ENCODE measurements around the gene TOMM40L. TPM values are rescaled to one million over a fixed set of nuclear protein-coding genes. Genes with fewer than 3 reads are reported as not detected.

Gene TOMM40L
- total RNA-seq, 1 experiment from 2014 or later: 6.7 TPM

- no peaks in the 10 kb centered on the region for H4K20me1 ChIP-seq (ENCODE audit: insufficient read depth)
- ChIA-PET POLR2A (ENCODE audit: unreplicated experiment) (no interaction called here), CTCF (no interaction called here)
- H3F3A ChIP-seq (ENCODE audit: insufficient read depth, low read depth): peaks cover 13% of the 10 kb centered on the region; the same call in 1 of the 2 replicates
- intact Hi-C loops (cut with micrococcal nuclease; ENCODE audit: unreplicated experiment): no loop called here
- no TSS peak for BruUV-seq (replicated peaks)
- peaks cover 14% of the 10 kb centered on the region for H3K79me2 ChIP-seq (ENCODE audit: low read depth)
- H3K4me2 ChIP-seq: no peak overlapping the region
- H2AFZ ChIP-seq: no peak overlapping the region
- no peaks in the 10 kb centered on the region for H3K9me3 ChIP-seq (ENCODE audit: insufficient read depth, low read depth)
- DNase-seq: no peak
- H3K4me1 ChIP-seq (replicated peaks; ENCODE audit: insufficient read depth): peaks cover 25% of the 10 kb centered on the region
- H3K27ac ChIP-seq: no peak overlapping the region
- TF ChIP-seq CTCF (conservative IDR thresholded peaks at IDR 0.05): no peak; the same call in 1 of the 2 replicates
- no peak for TF ChIP-seq EZH2 (IDR thresholded peaks at IDR 0.05; ENCODE audit: low read depth)
- no peaks in the 10 kb centered on the region for H3K9me2 ChIP-seq (ENCODE audit: insufficient read depth)
- no peak overlapping the region for H3K4me3 ChIP-seq
- H3K36me3 ChIP-seq (ENCODE audit: low read depth): no peaks in the 10 kb centered on the region
- H3K27me3 ChIP-seq (ENCODE audit: insufficient read depth, low read depth): no peaks in the 10 kb centered on the region
These were observed 45.2 kb upstream of the TOMM40L start for GRCh38 chr1:161180639-161181038.

GRCh38 chr1:161182214-161182613, 43.6 kb upstream of the TOMM40L start:
- H3K36me3 ChIP-seq (ENCODE audit: low read depth): no peaks in the 10 kb centered on the region
- H3K4me2 ChIP-seq: no peak overlapping the region
- CTCF ChIA-PET: interaction anchor here (0.6 to 1.5 kb wide), 3 partner anchors 191 to 1394 kb away, joined by 4 to 5 read pairs (median 4); no protein-coding TSS in a partner anchor
- H3K27me3 ChIP-seq (ENCODE audit: insufficient read depth, low read depth): no peaks in the 10 kb centered on the region
- TF ChIP-seq EZH2 (IDR thresholded peaks at IDR 0.05; ENCODE audit: low read depth): no peak
- POLR2A ChIA-PET (ENCODE audit: unreplicated experiment): no interaction called here
- H4K20me1 ChIP-seq (ENCODE audit: insufficient read depth): no peaks in the 10 kb centered on the region
- peaks cover 17% of the 10 kb centered on the region for H3K4me1 ChIP-seq (replicated peaks; ENCODE audit: insufficient read depth)
- no TSS peak for BruUV-seq (replicated peaks)
- peaks cover 13% of the 10 kb centered on the region; the same call in 1 of the 2 replicates for H3F3A ChIP-seq (ENCODE audit: insufficient read depth, low read depth)
- no peaks in the 10 kb centered on the region for H3K9me3 ChIP-seq (ENCODE audit: insufficient read depth, low read depth)
- DNase-seq: no peak
- no peak overlapping the region for H3K4me3 ChIP-seq
- H2AFZ ChIP-seq: no peak overlapping the region
- intact Hi-C loops (cut with micrococcal nuclease; ENCODE audit: unreplicated experiment): no loop called here
- H3K79me2 ChIP-seq (ENCODE audit: low read depth): no peaks in the 10 kb centered on the region
- H3K9me2 ChIP-seq (ENCODE audit: insufficient read depth): no peaks in the 10 kb centered on the region
- 0 out of 2 replicates have a peak overlapping the region, but pooled peaks have one; percentile 9 for H3K27ac ChIP-seq

GRCh38 chr1:161185282-161185682, 40.6 kb upstream of the TOMM40L start:
- H3K79me2 ChIP-seq (ENCODE audit: low read depth): no peaks in the 10 kb centered on the region
- no peak overlapping the region for H3K4me3 ChIP-seq
- intact Hi-C loops (cut with micrococcal nuclease; ENCODE audit: unreplicated experiment): no loop called here
- TF ChIP-seq EZH2 (IDR thresholded peaks at IDR 0.05; ENCODE audit: low read depth): no peak
- no peak for TF ChIP-seq CTCF (conservative IDR thresholded peaks at IDR 0.05)
- ChIA-PET CTCF (no interaction called here), POLR2A (ENCODE audit: unreplicated experiment) (no interaction called here)
- no peak overlapping the region for H3K27ac ChIP-seq
- H3K36me3 ChIP-seq (ENCODE audit: low read depth): no peaks in the 10 kb centered on the region
- H3K4me2 ChIP-seq: no peak overlapping the region
- peaks cover 3% of the 10 kb centered on the region; the same call in 1 of the 2 replicates for H3F3A ChIP-seq (ENCODE audit: insufficient read depth, low read depth)
- BruUV-seq (replicated peaks): no TSS peak
- no peaks in the 10 kb centered on the region for H3K9me3 ChIP-seq (ENCODE audit: insufficient read depth, low read depth)
- H3K27me3 ChIP-seq (ENCODE audit: insufficient read depth, low read depth): no peaks in the 10 kb centered on the region
- H3K4me1 ChIP-seq (replicated peaks; ENCODE audit: insufficient read depth): peaks cover 9% of the 10 kb centered on the region
- no peak for DNase-seq
- no peaks in the 10 kb centered on the region for H4K20me1 ChIP-seq (ENCODE audit: insufficient read depth)
- no peak overlapping the region for H2AFZ ChIP-seq
- H3K9me2 ChIP-seq (ENCODE audit: insufficient read depth): no peaks in the 10 kb centered on the region

- DNase-seq: no peak
- Histone ChIP-seq H3K27me3 (ENCODE audit: insufficient read depth, low read depth) (no peaks in the 10 kb centered on the region), H3F3A (ENCODE audit: insufficient read depth, low read depth) (no peaks in the 10 kb centered on the region; the same call in 1 of the 2 replicates), H3K4me3 (no peak overlapping the region), H3K36me3 (ENCODE audit: low read depth) (no peaks in the 10 kb centered on the region), H4K20me1 (ENCODE audit: insufficient read depth) (no peaks in the 10 kb centered on the region), H2AFZ (no peak overlapping the region), H3K27ac (no peak overlapping the region), H3K9me3 (ENCODE audit: insufficient read depth, low read depth) (no peaks in the 10 kb centered on the region), H3K9me2 (ENCODE audit: insufficient read depth) (no peaks in the 10 kb centered on the region), H3K4me1 (replicated peaks; ENCODE audit: insufficient read depth) (peaks cover 9% of the 10 kb centered on the region), H3K4me2 (no peak overlapping the region), H3K79me2 (ENCODE audit: low read depth) (no peaks in the 10 kb centered on the region)
- ChIA-PET POLR2A (ENCODE audit: unreplicated experiment) (no interaction called here), CTCF (no interaction called here)
- intact Hi-C loops (cut with micrococcal nuclease; ENCODE audit: unreplicated experiment): no loop called here
- no peak for TF ChIP-seq CTCF (conservative IDR thresholded peaks at IDR 0.05)
- no peak for TF ChIP-seq EZH2 (IDR thresholded peaks at IDR 0.05; ENCODE audit: low read depth)
- BruUV-seq (replicated peaks): no TSS peak
These were observed 40.0 kb upstream of the TOMM40L start for GRCh38 chr1:161185732-161186311.
